ENCODE results near the gene TMEM238L.

- TF ChIP-seq POLR2A (IDR thresholded peaks at IDR 0.05) (no peak), CTCF (IDR thresholded peaks at IDR 0.05) (no peak)
Observed at GRCh38 chr17:10802496-10803284, 1.2 kb downstream of the TMEM238L start.
